IPS-NIHi7 (cell line): ENCODE results near the gene PIP5K1A.

Source experiments
- DNase-seq: peaks from one replicate; pipeline ENCODE4 v3.0.0; 2012; ENCODE audit warnings: mixed read lengths; ENCODE audit errors: extremely low spot score

PIP5K1A gene

GRCh38 chr1:151289080-151289935, 91.0 kb downstream of the PIP5K1A start:
- DNase-seq, result no peak

GRCh38 chr1:151289991-151290708, 91.8 kb downstream of the PIP5K1A start:
- no peak for DNase-seq

GRCh38 chr1:151290709-151291303, 92.5 kb downstream of the PIP5K1A start:
- no peak for DNase-seq

- peak; percentile 39 for DNase-seq
Measured at GRCh38 chr1:151292207-151293030, 94.1 kb downstream of the PIP5K1A start.

- DNase-seq, result no peak
Measured at GRCh38 chr1:151293093-151293492, 94.7 kb downstream of the PIP5K1A start.

GRCh38 chr1:151294742-151295462, 96.5 kb downstream of the PIP5K1A start:
- peak; percentile 32 for DNase-seq
